Cerebellar cortex (tissue), 1 donor: ENCODE data around the gene DNAH8.

Experiments
- DNase-seq: peaks from one replicate; pipeline ENCODE4 v3.0.0-alpha.2; 2015; ENCODE audit warnings: low spot score

DNAH8 gene

GRCh38 chr6:39051399-39052122, 336.4 kb downstream of the DNAH8 start:
- no peak for DNase-seq

- no peak for DNase-seq
These were observed 338.0 kb downstream of the DNAH8 start for GRCh38 chr6:39053016-39053624.

DNA sequence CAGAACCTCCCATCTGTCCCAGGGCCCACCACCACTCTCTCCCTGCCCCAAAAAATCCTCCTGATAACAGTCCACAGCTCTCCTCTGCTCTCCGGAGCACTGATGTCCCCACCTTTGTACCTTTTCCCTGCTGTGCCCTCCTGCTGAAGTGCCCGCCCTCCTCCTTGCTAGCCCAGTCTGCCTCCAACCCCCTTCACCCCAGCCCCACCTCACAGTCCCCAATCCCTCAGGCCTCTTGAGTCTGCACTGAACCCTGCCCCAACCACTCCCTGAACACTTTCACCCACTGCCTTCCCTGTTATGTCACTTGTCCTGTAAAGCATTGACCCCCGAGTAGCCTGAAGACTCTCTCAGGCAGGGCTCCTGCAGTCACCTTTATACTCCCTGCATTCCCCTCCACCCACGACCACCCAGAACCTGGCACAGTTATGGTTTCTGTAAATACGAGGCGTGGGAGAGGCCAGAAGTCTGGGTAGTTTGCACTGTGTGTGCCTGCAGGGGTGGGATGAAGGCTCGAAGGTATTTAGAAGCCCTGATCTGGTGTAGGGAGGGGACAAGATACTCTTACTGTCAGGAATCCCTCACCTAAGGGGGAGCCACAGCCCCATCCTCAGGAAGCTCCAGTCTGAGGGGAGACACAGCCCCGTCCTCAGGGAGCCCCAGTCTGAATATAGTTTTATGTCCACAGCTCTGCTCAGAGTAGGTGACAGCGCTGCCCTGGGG, 338.9 kb downstream of the DNAH8 start:
- no peak for DNase-seq

DNA sequence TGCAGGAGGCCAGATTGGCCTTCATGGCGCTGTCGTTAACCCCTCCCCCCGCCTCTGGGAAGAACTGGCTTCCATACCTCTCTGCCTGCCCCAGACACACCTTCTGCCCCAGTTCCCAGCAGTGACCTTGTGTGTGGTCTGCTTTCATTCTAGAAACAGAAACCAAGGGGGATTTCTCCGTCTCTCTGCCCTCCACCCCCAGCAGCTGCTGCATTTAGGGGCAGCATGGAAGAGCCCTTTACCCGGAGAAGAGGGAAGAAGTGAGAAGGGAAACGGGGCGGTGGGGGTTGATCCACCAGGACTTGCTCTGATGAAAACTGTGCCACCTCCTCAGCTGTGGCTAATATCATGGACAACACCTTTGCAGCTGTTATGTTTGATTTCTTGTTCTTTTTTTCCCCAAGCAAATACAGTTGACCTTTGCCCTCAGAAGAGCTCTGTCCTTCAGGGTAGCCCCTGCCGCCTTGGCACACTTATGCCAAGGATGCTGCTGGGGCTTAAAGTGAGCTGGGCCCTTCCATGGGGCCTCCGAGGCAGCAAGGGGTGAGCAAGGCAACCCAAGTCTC, 339.5 kb downstream of the DNAH8 start:
- DNase-seq, result no peak

- DNase-seq, result no peak
These were observed 340.6 kb downstream of the DNAH8 start for GRCh38 chr6:39055661-39056060.

DNA sequence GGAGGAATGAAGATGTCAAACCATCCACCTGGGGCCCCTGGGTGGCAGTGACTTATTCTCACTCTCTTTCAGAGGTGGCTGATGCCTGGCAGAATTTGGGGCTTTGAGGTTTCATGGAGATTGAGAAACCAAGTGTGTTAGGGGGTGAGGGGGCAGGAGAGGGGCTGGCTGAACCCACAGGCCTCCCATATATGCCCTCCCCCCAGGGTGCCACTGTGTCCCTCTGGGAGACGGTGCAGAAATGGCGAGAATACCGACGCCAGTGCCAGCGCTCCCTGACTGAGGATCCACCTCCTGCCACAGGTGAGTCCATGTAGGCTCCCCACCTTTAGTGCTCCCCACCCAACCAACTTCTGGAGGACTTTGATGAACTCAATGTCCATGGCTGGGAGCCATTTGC, 341.1 kb downstream of the DNAH8 start:
- no peak for DNase-seq

DNA sequence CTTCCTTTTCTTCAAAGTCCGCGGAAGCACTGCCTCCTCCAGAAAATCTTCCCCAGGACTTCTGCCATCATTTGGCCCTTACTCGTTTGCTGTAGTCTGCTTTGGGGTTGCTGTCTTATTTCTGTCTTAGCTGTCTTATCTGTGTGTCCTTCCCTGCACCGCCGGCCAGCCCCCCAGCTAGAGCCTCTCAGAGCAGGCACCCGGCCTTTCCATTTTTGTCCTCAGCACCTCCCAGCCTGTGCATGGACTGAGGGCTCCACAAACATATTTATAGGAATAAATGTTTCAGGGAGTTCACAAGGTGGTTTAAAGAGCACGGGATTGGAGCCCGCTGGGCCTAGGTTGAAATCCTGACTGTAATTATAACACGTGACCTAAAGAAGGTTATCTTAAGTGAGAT, 341.6 kb downstream of the DNAH8 start:
- no peak for DNase-seq

DNA sequence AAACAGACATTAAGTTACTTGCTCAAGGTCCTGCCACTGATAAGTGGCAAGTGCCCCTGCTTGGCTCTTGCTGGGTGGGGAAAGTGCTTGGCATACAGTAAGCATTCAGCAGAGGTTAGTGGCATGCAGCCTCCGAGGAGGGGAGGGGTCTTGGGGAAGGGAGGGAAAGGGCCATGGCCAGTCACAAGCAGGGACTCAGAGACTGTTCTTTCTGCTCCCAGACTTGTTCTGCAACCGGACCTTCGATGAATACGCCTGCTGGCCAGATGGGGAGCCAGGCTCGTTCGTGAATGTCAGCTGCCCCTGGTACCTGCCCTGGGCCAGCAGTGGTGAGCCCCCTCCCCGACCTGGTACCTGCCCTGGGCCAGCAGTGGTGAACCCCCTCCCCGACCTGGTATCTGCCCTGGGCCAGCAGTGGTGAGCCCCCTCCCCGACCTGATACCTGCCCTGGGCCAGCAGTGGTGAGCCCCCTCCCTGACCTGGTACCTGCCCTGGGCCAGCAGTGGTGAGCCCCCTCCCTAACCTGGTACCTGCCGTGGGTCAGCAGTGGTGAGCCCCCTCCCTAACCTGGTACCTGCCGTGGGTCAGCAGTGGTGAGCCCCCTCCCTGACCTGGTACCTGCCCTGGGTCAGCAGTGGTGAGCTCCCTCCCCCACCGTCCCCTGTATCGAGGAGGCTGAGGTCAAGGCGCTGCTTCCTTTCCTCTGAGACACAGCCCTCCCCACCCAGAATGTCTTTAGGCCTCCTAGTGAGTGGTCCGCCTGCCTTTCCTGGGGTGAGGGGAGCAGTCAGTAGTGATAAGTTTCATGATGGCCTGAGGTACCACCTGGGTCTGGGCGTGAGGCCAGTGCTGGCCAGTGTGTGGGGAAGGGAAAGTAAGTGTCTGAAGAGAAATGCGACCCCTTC, 342.4 kb downstream of the DNAH8 start:
- DNase-seq, result no peak

DNA sequence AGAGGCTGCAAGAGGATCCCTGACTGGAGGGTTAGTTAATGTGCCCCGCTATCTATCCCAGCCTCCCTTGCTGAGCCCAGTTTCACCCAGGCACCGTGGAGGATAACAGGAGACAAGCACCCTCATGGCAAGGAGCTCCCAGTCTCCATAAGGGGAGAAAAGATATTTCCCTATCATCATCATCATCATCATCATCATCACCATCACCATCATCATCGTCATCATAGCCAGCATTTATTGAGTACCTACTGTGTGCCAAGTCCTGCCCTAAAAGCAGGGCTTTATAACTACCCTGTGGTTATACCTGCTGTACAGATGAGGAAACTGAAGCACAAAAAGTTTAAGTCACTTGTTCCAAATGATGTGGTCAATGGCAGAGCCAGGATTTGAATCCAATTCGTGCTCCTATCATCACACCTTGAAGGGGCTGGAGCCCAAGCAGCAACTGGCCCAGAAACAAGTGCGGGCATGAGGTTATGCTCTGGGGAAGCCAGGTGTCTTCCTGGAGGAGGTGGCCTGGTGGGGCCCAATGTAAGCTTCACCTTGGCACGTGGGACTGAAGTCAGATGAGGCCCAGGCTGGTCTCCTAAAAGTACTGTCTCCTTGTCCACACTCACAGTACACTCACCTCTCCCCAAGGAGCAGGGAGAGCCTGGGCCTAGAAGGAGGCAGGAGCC, 343.5 kb downstream of the DNAH8 start:
- no peak for DNase-seq

DNA sequence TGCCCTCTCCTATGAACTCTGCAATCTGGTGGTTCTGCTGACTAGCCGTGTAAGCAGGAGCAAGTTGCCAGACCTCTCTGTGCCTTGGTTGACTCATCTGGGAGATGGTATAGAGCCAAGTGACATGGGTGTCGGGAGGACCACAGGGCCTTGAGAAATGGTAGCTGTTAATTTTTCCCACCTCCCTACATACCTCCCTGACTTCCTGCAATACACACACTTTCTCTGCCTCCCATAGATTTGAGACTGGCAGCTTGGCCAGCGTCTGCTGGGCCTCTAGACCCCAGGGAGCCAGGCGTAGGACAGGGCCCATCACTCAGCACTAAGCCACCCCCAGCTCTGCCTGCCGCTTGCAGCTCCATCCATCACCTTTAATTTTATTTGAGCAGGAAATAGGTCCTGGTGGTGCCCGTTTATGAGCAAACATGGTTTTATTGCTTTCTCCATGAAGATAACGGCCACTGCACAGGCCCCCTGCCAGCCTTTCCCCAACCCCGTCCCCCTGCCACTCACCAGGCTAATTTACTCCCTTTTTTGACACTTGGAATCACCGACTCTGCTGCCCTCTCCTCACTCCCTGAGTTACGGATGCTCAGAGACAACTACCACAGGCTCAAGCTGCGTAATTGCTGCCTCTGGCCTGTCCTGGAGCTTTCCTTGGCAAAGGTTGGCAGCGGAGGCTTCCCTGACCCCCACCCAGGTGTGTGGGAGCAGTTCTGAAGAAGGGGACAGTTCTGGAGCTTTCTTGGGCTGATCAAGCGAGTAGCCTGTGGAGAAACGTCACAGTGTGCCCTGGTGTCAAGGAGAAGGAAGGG, 344.6 kb downstream of the DNAH8 start:
- DNase-seq, result no peak

DNA sequence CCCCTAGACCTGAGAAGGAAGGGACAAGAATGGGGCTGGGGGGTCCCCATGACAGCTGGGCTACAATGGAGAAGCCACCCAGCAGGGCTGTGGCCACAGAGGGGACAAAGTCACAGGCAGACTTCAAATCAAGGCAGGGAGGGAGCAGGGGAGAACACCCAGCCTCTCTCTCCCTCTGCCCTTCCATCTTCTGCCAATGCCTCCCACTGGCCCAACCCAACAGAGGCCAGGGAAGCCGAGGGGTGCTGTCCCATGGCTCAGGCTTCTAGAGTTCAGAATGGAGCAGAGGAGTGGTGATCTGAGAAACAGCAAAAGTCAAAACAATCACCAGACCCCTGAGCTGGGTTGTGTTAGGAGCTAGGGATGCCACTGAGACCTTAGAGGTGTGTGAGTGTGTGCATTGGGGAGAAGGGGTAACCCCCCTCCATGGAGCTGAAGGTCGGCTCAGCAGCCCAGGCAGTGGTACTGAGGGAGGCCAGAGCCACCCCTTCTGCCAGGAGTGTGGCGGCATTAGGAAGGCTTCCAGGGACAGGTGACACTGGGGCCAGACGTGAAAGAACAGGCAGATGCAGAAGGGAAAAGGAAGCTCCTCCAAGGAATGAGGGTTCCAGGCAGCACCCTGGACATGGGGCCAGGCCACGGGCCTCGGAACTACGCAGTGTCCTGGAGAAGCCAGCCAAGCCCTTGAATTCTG, 345.5 kb downstream of the DNAH8 start:
- DNase-seq, result no peak

DNA sequence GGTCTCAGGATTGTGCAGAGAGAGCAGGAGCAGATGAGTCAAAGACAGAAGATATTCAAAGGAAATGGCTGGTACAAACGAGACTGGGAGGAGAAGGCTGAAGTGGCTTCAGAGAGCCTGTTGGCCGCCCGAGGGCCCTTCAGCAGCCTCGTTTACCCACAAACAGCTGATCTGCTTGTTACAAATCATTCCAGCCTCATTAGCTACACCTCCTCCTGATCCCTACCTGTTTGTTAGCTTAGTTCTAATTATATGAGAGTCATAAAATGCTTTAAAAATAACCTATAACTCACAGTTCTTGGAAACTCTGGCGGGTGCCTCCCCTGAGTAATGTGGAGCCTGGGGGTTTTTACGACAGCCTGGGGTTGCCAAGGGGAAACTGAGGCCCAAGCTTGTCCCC, 346.1 kb downstream of the DNAH8 start:
- DNase-seq, result no peak

GRCh38 chr6:39061588-39061987, 346.5 kb downstream of the DNAH8 start:
- DNase-seq, result no peak

- no peak for DNase-seq
These were observed 347.1 kb downstream of the DNAH8 start for GRCh38 chr6:39062014-39062740.

DNA sequence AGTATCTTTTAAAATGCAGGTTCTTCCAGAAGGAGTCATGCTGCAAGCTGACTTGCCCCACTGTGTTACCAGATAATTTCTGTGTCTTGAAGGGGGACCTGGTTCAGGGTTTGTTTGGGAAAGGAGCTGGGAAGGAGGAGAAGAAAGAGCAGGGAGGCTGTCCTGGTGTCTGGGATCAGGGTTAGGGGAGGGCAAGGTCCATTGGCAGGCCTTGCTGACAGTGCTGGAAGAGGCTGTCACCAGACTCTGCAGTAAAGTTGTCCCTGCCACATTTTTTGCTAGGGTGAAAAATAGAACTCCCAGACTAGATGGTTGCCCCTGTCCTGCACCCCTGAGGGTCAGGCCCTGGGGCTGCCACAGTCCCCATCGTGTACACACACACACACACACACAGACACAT, 348.4 kb downstream of the DNAH8 start:
- no peak for DNase-seq

DNA sequence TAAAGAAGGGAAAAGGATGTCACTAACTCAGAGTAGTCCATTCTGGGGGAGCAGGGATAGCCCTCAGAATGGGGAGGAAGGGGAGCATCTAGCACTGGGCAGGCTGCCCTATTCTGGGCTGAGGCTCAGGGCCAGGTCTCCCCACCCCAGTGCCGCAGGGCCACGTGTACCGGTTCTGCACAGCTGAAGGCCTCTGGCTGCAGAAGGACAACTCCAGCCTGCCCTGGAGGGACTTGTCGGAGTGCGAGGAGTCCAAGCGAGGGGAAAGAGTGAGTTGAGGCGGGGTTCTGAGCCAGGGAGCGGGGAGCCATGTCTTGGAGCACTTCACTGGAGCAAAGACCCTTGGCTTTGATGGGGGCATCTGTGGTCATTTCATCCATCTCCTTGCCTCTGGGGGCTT, 350.4 kb downstream of the DNAH8 start:
- DNase-seq, result no peak

DNA sequence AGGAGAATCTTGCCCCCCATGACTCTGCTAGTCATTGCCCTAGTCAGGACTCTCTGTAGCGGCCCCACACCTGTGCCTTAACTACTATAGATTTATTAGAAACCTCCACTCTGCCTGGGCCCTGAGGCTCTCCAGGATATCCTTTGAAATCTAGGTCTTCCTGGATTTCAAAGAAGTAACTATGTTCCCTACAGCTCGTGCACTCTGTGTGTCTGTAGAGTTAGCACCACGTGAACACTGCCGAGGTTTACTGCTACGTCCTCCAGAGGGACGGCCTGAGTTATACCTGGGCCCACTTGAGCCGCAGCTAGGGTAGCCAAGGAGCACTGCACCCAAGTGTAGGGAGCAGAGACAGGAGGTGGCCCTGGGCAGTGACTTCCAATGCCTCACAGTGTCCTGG, 353.3 kb downstream of the DNAH8 start:
- no peak for DNase-seq

DNA sequence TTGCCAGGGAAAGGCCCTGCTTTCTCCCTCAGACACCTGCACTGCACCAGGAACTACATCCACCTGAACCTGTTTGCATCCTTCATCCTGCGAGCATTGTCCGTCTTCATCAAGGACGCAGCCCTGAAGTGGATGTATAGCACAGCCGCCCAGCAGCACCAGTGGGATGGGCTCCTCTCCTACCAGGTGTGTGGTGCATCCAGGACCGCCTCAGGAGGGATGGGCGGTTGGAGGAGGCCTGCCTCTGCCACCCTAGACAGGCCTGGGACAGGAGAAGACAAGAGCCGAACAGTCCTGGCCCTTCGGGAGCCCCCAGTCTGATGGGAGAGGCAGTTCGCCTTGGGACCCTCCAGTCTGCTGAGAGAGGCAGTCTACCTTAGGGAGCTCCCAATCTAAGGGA, 357.7 kb downstream of the DNAH8 start:
- no peak for DNase-seq
